GM23338 (cell line): ENCODE results near the gene PPME1. TPM values are rescaled to one million over a fixed set of nuclear protein-coding genes. Genes with fewer than 3 reads are reported as not detected.

Experiments
- ATAC-seq: fragments of 200-7000 bp; cut with Tn5 transposase; 3 replicates; pipeline ENCODE4 v1.9.1; 2020
- DNase-seq: peaks from one replicate; pipeline ENCODE4 v3.0.0-alpha.2; 2015; ENCODE audit warnings: low spot score
- H2AFZ ChIP-seq: fragments of 200-600 bp; sonication (generic); 2 replicates; pipeline ENCODE4 v1.8.0; 2016; ENCODE audit warnings: antibody characterized with exemption, mild to moderate bottlenecking, moderate library complexity
- H3F3A ChIP-seq: fragments of 200-600 bp; sonication (generic); replicated peaks from 2 replicates; pipeline ENCODE4 v1.8.0; 2017; ENCODE audit warnings: antibody characterized with exemption, mixed run types, low read depth
- H3K27ac ChIP-seq: fragments of 200-600 bp; sonication (generic); 2 replicates; pipeline ENCODE4 v1.6.1; 2016; ENCODE audit warnings: low read depth
- H3K27me3 ChIP-seq: fragments of 200-600 bp; sonication (generic); 2 replicates; pipeline ENCODE4 v1.8.0; 2016; ENCODE audit warnings: mild to moderate bottlenecking, mixed run types, moderate library complexity; ENCODE audit not compliant: insufficient read depth
- H3K36me3 ChIP-seq: fragments of 200-600 bp; sonication (generic); 2 replicates; pipeline ENCODE4 v1.8.0; 2016; ENCODE audit warnings: mild to moderate bottlenecking; ENCODE audit not compliant: insufficient read depth
- H3K4me1 ChIP-seq: fragments of 200-600 bp; sonication (generic); 2 replicates; pipeline ENCODE4 v1.8.0; 2016; ENCODE audit warnings: mild to moderate bottlenecking, moderate library complexity; ENCODE audit not compliant: insufficient read depth
- H3K4me2 ChIP-seq: fragments of 200-600 bp; sonication (generic); 2 replicates; pipeline ENCODE4 v1.7.1; 2017; ENCODE audit warnings: mixed run types
- H3K4me3 ChIP-seq: fragments of 200-600 bp; sonication (generic); 2 replicates; pipeline ENCODE4 v1.6.1; 2016; ENCODE audit warnings: mixed run types
- H3K79me2 ChIP-seq: fragments of 200-600 bp; sonication (generic); replicated peaks from 2 replicates; pipeline ENCODE4 v1.8.0; 2017; ENCODE audit warnings: mild to moderate bottlenecking; ENCODE audit not compliant: insufficient read depth
- H3K9me2 ChIP-seq: fragments of 200-600 bp; sonication (generic); 2 replicates; pipeline ENCODE4 v1.8.0; 2017; ENCODE audit not compliant: insufficient read depth
- H4K20me1 ChIP-seq: fragments of 200-600 bp; sonication (generic); replicated peaks from 2 replicates; pipeline ENCODE4 v1.8.0; 2017; ENCODE audit warnings: mild to moderate bottlenecking; ENCODE audit not compliant: insufficient read depth
- H3K27ac Mint-ChIP-seq: 2 replicates; pipeline ENCODE4 v1.8.0; 2020; ENCODE audit warnings: inconsistent platforms, mild to moderate bottlenecking, moderate library complexity, mixed read lengths
- H3K27me3 Mint-ChIP-seq: 3 replicates; pipeline ENCODE4 v1.8.0; 2022; ENCODE audit warnings: low read depth, mild to moderate bottlenecking, moderate library complexity, mixed read lengths, inconsistent platforms; ENCODE audit not compliant: insufficient read depth, poor library complexity
- H3K36me3 Mint-ChIP-seq: 3 replicates; pipeline ENCODE4 v1.8.0; 2021; ENCODE audit warnings: low read depth, mild to moderate bottlenecking, inconsistent platforms, moderate library complexity, mixed read lengths
- H3K4me1 Mint-ChIP-seq: 3 replicates; pipeline ENCODE4 v1.8.0; 2020; ENCODE audit warnings: mild to moderate bottlenecking, inconsistent platforms, mixed read lengths
- H3K4me3 Mint-ChIP-seq: 3 replicates; pipeline ENCODE4 v1.8.0; 2021; ENCODE audit warnings: moderate library complexity, mild to moderate bottlenecking, inconsistent platforms, mixed read lengths
- H3K9me3 Mint-ChIP-seq: 3 replicates; pipeline ENCODE4 v1.8.0; 2020; ENCODE audit warnings: moderate library complexity, mild to moderate bottlenecking, inconsistent platforms, mixed read lengths
- CREB1 ChIP-seq: fragments of 250-450 bp; sonication (Bioruptor Pico); IDR thresholded peaks from 2 replicates; pipeline ENCODE4 v1.5.0; 2020; ENCODE audit warnings: low read depth, mild to moderate bottlenecking, moderate library complexity
- CTCF ChIP-seq, 2 experiments: fragments of 200-600 bp in 1 of 2; sonication (generic) in 1 of 2; conservative IDR thresholded peaks; 2 replicates each; pipeline versions ENCODE4 v1.5.1 to v1.6.1; 2016 to 2017; ENCODE audit warnings: antibody characterized with exemption in 2 of 2, low read depth in 2 of 2, mild to moderate bottlenecking in 2 of 2, moderate library complexity in 1 of 2
- ETS1 ChIP-seq: IDR thresholded peaks from 2 replicates; pipeline ENCODE4 v1.6.1; 2016; ENCODE audit warnings: antibody characterized with exemption
- EZH2 ChIP-seq: fragments of 200-600 bp; sonication (generic); IDR thresholded peaks from one replicate; pipeline ENCODE4 v1.8.0; 2017; ENCODE audit warnings: antibody characterized with exemption, mild to moderate bottlenecking, low read depth; ENCODE audit not compliant: unreplicated experiment
- EZH2phosphoT487 ChIP-seq: fragments of 200-600 bp; sonication (generic); IDR thresholded peaks from one replicate; pipeline ENCODE4 v1.8.1; 2018; ENCODE audit warnings: antibody characterized with exemption; ENCODE audit not compliant: unreplicated experiment
- JUNB ChIP-seq: IDR thresholded peaks from one replicate; pipeline ENCODE4 v1.6.1; 2016; ENCODE audit warnings: antibody characterized with exemption; ENCODE audit not compliant: unreplicated experiment
- NANOG ChIP-seq: IDR thresholded peaks from 2 replicates; pipeline ENCODE4 v1.6.1; 2016; ENCODE audit warnings: antibody characterized with exemption, borderline replicate concordance
- POLR2AphosphoS5 ChIP-seq: IDR thresholded peaks from 2 replicates; pipeline ENCODE4 v1.6.1; 2016; ENCODE audit warnings: antibody characterized with exemption, low read depth
- REST ChIP-seq: IDR thresholded peaks from one replicate; pipeline ENCODE4 v1.6.1; 2018; ENCODE audit warnings: antibody characterized with exemption; ENCODE audit not compliant: unreplicated experiment
- STAT1 ChIP-seq: IDR thresholded peaks from one replicate; pipeline ENCODE4 v1.6.1; 2016; ENCODE audit warnings: antibody characterized with exemption; ENCODE audit not compliant: unreplicated experiment
- ZNF114 ChIP-seq: fragments of 250-450 bp; sonication (Bioruptor Pico); IDR thresholded peaks from 2 replicates; pipeline ENCODE4 v1.5.0; 2020; ENCODE audit warnings: mild to moderate bottlenecking, moderate library complexity
- ZNF331 ChIP-seq: fragments of 250-450 bp; sonication (Bioruptor Pico); IDR thresholded peaks from 2 replicates; pipeline ENCODE4 v1.5.0; 2020; ENCODE audit warnings: low read depth, mild to moderate bottlenecking, moderate library complexity
- ZNF462 ChIP-seq: fragments of 250-450 bp; sonication (Bioruptor Pico); IDR thresholded peaks from 2 replicates; pipeline ENCODE4 v1.5.0; 2020; ENCODE audit warnings: mild to moderate bottlenecking, moderate library complexity
- polyA plus RNA-seq: library from polyadenylated mRNA; unstranded; fragments of >200 nt; fragmentation: Nextera tagmentation; extraction: Ambion mirVana; gene quantifications from 2 replicates; pipeline ENCODE4 v1.2.1, GENCODE V29; 2016
- total RNA-seq: library from RNA; depleted of rRNA; stranded (reverse); fragments of >200 nt; shearing (Covaris generic); gene quantifications from 2 replicates; pipeline ENCODE4 v1.2.3, GENCODE V29; 2014

PPME1 gene
- total and polyA plus RNA-seq, 2 experiments from 2014 or later, result 32.1 to 37.2 TPM

GRCh38 chr11:74154620-74155281 lies 16.3 kb upstream of the PPME1 start:
- no peak overlapping the region for H3K4me3 Mint-ChIP-seq
- no peaks in the 10 kb centered on the region for H3K9me3 Mint-ChIP-seq
- Histone ChIP-seq H3K27me3 (no peaks in the 10 kb centered on the region), H4K20me1 (no peaks in the 10 kb centered on the region), H2AFZ (no peak overlapping the region), H3K27ac (no peak overlapping the region), H3K4me3 (no peak overlapping the region), H3F3A (no peaks in the 10 kb centered on the region), H3K9me2 (no peaks in the 10 kb centered on the region), H3K36me3 (no peaks in the 10 kb centered on the region), H3K4me2 (no peak overlapping the region), H3K79me2 (0 out of 2 replicates have a peak, but pooled peaks cover 3% of the 10 kb centered on the region), H3K4me1 (no peaks in the 10 kb centered on the region)
- no peak for DNase-seq
- ATAC-seq, result no peak
- no peaks in the 10 kb centered on the region; the same call in 2 of the 3 replicates for H3K4me1 Mint-ChIP-seq
- TF ChIP-seq ZNF462, result no peak
- TF ChIP-seq ZNF331 (CRISPR knock-in tag), result no peak
- TF ChIP-seq POLR2AphosphoS5, result no peak
- no peak for TF ChIP-seq NANOG
- TF ChIP-seq ETS1, result no peak
- no peak for TF ChIP-seq ZNF114
- TF ChIP-seq EZH2phosphoT487, result no peak
- TF ChIP-seq JUNB, result no peak
- TF ChIP-seq CTCF (conservative IDR thresholded peaks at IDR 0.05; ENCODE audit: low read depth in 2 of 2), result no peak
- no peak for TF ChIP-seq STAT1
- no peak for TF ChIP-seq CREB1
- no peak for TF ChIP-seq REST
- TF ChIP-seq EZH2, result no peak
- no peaks in the 10 kb centered on the region for H3K27me3 Mint-ChIP-seq
- no peaks in the 10 kb centered on the region for H3K36me3 Mint-ChIP-seq
- H3K27ac Mint-ChIP-seq, result no peak overlapping the region
